Duodenal mucosa (tissue), 2 donors: Measurements from ENCODE around the gene ARHGAP21.
"Not testable (repeated sequence)": the region's sequence is repeated elsewhere in the genome, so short reads cannot be mapped to it uniquely, and the experiment has no call there.

Source experiments
- H3K27ac ChIP-seq: one replicate; pipeline ENCODE4 v1.7.0; 2013; ENCODE audit warnings: low read depth, low read length
- H3K27me3 ChIP-seq, 2 donors: one replicate each; pipeline ENCODE4 v1.7.0; 2013; ENCODE audit warnings: low read length in 2 of 2, control low read depth in 1 of 2; ENCODE audit not compliant: insufficient read depth in 2 of 2, control insufficient read depth in 1 of 2
- H3K36me3 ChIP-seq, 2 donors: one replicate each; pipeline ENCODE4 v1.7.0; 2013; ENCODE audit warnings: low read length in 2 of 2, control low read depth in 1 of 2; ENCODE audit not compliant: insufficient read depth in 2 of 2, control insufficient read depth in 1 of 2
- H3K4me1 ChIP-seq, 2 donors: one replicate each; pipeline ENCODE4 v1.7.0; 2013; ENCODE audit warnings: low read length in 2 of 2, control low read depth in 1 of 2; ENCODE audit not compliant: insufficient read depth in 2 of 2, control insufficient read depth in 1 of 2
- H3K4me3 ChIP-seq, 2 donors: one replicate each; pipeline ENCODE4 v1.7.0; 2013; ENCODE audit warnings: low read length in 2 of 2, low read depth in 1 of 2
- H3K9ac ChIP-seq, 2 donors: one replicate each; pipeline ENCODE4 v1.7.0; 2013; ENCODE audit warnings: low read length in 2 of 2, low read depth in 1 of 2
- H3K9me3 ChIP-seq, 2 donors: one replicate each; pipeline ENCODE4 v1.7.0; 2013; ENCODE audit warnings: low read length in 2 of 2, control low read depth in 1 of 2; ENCODE audit not compliant: control insufficient read depth in 1 of 2

Gene ARHGAP21

DNA sequence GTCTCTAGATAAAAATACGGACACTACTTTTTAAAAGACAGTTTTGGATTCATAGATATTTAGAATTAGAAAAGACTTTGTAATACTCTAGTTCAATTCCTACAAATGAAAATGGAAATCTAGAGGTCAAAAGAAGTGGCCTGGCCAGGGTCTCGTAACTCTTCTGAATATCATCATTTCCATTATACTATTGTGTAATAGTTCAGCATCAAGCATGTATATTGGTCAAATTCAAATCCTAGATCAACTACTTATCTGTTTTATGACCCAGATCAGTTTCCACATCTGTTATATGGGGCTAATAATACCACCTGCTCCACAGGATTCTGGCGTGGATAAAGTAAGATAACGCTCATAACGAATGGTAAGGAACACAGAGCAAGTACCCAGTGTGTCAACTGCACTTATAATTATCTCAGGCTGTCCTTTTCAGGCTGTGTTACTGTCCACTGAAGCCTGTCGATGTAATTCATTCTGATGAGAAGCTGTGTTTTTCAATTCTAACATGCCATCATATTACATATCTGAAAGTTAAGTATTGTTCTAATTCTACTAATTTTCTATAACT, 54.3 kb downstream of the ARHGAP21 start:
- H3K9me3 ChIP-seq = no peaks in the 10 kb centered on the region
- peaks cover 0 to 9% of the 10 kb centered on the region in 2 donors for H3K36me3 ChIP-seq
- H3K4me1 ChIP-seq = no peaks in the 10 kb centered on the region
- no peak overlapping the region for H3K9ac ChIP-seq
- H3K4me3 ChIP-seq = no peak overlapping the region
- H3K27me3 ChIP-seq = no peaks in the 10 kb centered on the region
- H3K27ac ChIP-seq = no peak overlapping the region

DNA sequence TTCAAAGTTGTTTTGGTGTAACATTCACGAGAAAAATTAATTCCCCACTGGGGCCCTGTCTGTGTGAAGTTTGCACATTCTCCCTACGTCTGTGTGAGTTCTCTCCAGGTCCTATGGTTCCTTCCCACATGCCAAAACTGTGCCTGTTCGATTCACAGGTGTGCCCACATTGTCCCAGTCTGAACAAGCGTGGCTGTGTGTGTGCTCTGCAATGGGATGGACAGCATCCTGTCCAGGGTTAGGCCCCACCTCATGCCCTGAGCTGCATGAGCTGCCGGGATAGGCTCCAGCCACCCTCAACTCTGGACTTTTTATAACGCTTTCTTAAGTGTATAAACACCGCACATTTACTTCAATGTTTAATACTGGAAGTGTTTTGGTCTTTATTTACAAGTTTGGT, 55.4 kb downstream of the ARHGAP21 start:
- H3K27me3 ChIP-seq = no peaks in the 10 kb centered on the region
- H3K9ac ChIP-seq = no peak overlapping the region
- H3K36me3 ChIP-seq = peaks cover 3 to 13% of the 10 kb centered on the region in 2 donors
- H3K27ac ChIP-seq = no peak overlapping the region
- H3K4me3 ChIP-seq = no peak overlapping the region
- no peaks in the 10 kb centered on the region for H3K4me1 ChIP-seq
- H3K9me3 ChIP-seq = no peaks in the 10 kb centered on the region

DNA sequence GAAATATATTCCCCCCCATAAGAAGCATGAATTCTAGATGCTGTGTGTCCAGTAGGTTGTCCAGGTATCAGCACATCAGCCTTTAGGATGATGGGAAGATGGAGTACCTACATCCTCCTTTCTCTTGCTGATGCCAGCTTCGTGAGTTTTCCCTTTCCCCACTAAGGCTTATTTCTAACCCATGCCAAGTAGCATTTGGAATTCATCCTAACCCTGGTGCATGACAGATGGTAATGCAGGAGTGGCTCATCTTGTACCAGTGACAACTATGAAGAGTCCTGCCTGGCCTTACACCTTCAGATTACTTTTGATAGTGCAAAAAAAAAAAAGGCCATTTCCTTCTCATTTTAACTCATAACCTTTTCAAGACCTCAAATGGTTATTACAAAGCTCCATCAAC, 58.7 kb downstream of the ARHGAP21 start:
- H3K9me3 ChIP-seq = no peaks in the 10 kb centered on the region
- H3K9ac ChIP-seq = no peak overlapping the region
- no peak overlapping the region for H3K4me3 ChIP-seq
- no peaks in the 10 kb centered on the region for H3K27me3 ChIP-seq
- peaks cover 3 to 13% of the 10 kb centered on the region in 2 donors for H3K36me3 ChIP-seq
- no peak overlapping the region for H3K27ac ChIP-seq
- no peaks in the 10 kb centered on the region for H3K4me1 ChIP-seq

DNA sequence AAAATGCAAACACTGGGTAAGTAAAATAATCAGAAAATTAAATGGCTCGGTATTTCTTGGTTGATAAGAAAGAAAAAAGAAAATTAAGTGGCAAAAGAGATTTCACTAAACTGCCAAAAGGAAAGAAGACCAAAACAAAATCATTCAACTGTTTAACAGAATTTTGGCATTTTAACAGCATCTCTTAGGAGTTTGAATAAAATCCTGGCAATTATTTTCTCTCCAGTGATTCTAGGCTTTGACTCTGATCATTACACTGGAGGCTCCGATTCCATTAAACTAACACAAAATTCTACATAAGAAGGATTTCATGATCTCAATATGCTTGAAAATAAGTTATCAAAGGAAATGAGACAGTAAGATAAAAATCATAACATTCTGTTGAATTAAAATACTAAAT, 62.3 kb downstream of the ARHGAP21 start:
- Histone ChIP-seq H3K9ac (no peak overlapping the region), H3K4me1 (no peaks in the 10 kb centered on the region), H3K36me3 (peaks cover 3 to 8% of the 10 kb centered on the region in 2 donors), H3K27ac (no peak overlapping the region), H3K9me3 (no peaks in the 10 kb centered on the region), H3K27me3 (no peaks in the 10 kb centered on the region), H3K4me3 (no peak overlapping the region)

DNA sequence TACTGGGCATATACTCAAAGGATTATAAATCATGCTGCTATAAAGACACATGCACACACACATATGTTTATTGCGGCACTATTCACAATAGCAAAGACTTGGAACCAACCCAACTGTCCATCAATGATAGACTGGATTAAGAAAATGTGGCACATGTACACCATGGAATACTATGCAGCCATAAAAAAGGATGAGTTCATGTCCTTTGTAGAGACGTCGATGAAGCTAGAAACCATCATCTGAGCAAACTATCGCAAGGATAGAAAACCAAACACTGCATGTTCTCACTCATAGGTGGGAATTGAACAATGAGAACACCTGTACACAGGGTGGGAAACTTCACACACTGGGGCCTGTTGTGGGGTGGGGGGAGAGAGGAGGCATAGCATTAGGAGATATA, 65.4 kb downstream of the ARHGAP21 start:
- H3K27ac ChIP-seq, H3K36me3 ChIP-seq, H3K27me3 ChIP-seq, H3K9ac ChIP-seq, H3K9me3 ChIP-seq, H3K4me3 ChIP-seq, H3K4me1 ChIP-seq: not testable (repeated sequence)

DNA sequence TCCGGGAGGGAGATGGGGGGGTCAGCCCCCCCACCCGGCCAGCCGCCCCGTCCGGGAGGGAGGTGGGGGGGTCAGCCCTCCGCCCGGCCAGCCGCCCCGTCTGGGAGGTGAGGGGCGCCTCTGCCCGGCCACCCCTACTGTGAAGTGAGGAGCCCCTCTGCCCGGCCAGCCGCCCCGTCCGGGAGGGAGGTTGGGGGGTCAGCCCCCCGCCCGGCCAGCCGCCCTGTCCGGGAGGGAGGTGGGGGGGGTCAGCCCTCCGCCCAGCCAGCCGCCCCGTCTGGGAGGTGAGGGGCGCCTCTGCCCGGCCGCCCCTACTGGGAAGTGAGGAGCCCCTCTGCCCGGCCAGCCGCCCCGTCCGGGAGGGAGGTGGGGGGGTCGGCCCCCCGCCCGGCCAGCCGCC, 67.4 kb downstream of the ARHGAP21 start:
- H3K27ac ChIP-seq, H3K9ac ChIP-seq, H3K4me3 ChIP-seq, H3K4me1 ChIP-seq, H3K9me3 ChIP-seq, H3K27me3 ChIP-seq, H3K36me3 ChIP-seq: not testable (repeated sequence)

DNA sequence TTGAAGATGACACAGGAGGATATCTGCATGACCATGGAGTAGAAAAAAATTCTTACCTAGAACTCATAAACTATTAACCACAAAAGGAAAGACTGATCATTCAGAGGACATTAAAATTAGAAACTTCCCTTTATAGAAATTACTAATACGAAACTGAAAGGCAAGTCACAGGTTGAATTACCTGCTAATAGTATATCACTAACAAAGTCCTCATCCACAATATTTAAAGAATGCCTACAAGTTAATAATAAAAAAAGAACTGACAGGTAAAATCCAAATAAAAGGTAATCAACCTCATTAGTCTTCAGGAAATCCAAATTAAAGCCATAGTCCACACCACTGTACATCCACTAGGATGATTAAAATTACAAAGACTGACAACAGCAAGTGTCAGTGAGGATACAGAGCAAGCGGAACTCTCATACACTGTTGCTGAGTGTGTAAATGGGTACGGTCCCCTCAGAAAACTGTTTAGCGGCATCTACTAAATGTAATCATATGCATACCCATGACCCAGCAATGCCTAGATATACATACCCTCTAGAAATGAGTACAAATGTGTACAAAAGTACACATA, 71.2 kb downstream of the ARHGAP21 start:
- H3K9me3 ChIP-seq = no peaks in the 10 kb centered on the region
- H3K36me3 ChIP-seq = no peaks in the 10 kb centered on the region
- H3K27ac ChIP-seq = no peak overlapping the region
- H3K4me3 ChIP-seq = no peak overlapping the region
- no peaks in the 10 kb centered on the region for H3K27me3 ChIP-seq
- no peaks in the 10 kb centered on the region for H3K4me1 ChIP-seq
- no peak overlapping the region for H3K9ac ChIP-seq

DNA sequence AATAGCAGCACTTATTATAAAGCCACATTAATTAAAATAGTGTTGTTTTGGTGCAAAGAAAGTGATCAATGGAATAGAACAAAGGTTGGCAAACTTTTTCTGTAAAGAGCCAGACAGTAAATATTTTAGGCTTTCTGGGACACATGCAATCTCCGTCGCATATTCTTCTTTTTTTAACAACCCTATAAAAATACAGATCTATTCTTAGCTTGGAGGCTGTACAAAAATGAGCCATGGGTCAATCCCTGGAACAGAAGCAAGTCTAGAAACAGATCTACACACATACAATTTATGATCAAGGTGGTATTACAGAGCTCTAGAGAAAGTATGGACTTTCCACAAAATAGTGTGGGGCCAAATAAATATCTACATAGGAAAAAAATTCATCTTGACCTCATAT, 71.8 kb downstream of the ARHGAP21 start:
- Histone ChIP-seq H3K36me3 (no peaks in the 10 kb centered on the region), H3K27me3 (no peaks in the 10 kb centered on the region), H3K9me3 (no peaks in the 10 kb centered on the region), H3K4me1 (no peaks in the 10 kb centered on the region), H3K9ac (no peak overlapping the region), H3K4me3 (no peak overlapping the region), H3K27ac (no peak overlapping the region)

DNA sequence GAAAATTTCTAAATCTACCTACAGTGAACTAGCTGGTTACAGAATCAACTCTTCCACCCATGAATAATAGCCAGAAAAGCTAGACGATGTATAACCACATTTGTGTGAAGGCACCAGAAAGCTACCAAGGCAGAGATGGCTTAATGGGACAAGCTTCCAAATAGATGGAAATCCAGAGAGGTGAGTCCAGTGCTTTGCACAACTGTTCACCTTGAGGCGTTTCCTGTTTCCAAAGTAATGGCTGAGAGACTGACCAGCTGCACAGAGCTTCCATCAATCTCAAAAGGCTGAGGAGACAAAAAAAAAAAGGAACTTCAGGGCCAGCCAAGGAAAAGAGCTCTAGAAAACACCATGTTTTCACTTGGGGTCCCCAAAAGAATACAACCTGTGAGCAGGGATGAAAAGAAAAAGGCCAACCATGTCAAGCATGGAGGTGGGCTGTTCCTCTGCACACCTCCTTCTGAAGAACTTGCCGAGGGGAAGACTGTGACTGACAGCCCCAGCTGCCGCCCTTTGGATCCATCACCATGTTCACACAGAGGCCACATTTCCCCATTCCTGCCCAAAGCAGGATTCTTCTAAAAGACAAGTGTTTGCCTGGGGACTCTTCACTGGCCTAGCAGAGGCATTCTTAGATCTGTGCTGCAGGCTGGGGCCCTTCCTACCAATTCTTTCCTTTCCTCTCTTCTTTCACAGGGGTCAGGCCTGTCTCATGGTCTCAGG, 72.9 kb downstream of the ARHGAP21 start:
- Histone ChIP-seq H3K36me3 (no peaks in the 10 kb centered on the region), H3K9me3 (no peaks in the 10 kb centered on the region), H3K4me3 (no peak overlapping the region), H3K27ac (no peak overlapping the region), H3K27me3 (no peaks in the 10 kb centered on the region), H3K9ac (no peak overlapping the region), H3K4me1 (no peaks in the 10 kb centered on the region)

DNA sequence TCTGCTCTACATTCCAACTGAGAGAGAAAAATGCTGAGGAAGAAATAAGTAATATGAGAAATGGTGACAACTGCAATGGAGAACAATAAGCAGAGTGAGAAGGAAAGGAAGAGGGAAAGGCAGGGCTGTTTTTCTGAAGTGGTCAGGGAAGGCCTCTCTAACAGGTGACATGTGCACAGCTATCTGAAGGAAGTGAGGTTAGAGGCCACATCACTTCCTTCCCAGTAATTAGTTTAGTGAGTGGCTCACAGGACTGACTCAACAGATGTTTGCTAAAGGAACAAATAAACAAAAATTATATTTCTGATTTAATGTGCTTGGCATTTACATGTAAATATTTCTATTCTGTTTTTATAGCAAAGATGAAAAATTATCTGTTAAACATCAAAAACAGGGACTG, 77.9 kb downstream of the ARHGAP21 start:
- no peak overlapping the region for H3K4me3 ChIP-seq
- H3K27me3 ChIP-seq = no peaks in the 10 kb centered on the region
- peaks cover 4 to 6% of the 10 kb centered on the region in 2 donors for H3K4me1 ChIP-seq
- no peaks in the 10 kb centered on the region for H3K36me3 ChIP-seq
- no peak overlapping the region for H3K27ac ChIP-seq
- no peak overlapping the region for H3K9ac ChIP-seq
- H3K9me3 ChIP-seq = no peaks in the 10 kb centered on the region
